B cell (primary cell): ENCODE results near the gene EXTL1. TPM values are rescaled to one million over a fixed set of nuclear protein-coding genes. Genes with fewer than 3 reads are reported as not detected.

Experiments used
- ATAC-seq: fragments of 200-7000 bp; cut with Tn5 transposase; one replicate; pipeline ENCODE4 v1.10.0; 2021; ENCODE audit warnings: low read depth, mild to moderate bottlenecking, moderate number of reproducible peaks, moderate library complexity
- CTCF ChIA-PET: fragments of 350-600 bp; sonication (Branson Sonifier 250); formaldehyde crosslinking; loops from one replicate; lab custom pipeline; 2021; ENCODE audit warnings: antibody characterized with exemption, inconsistent platforms; lab: Charles Lee
- POLR2A ChIA-PET: fragments of 350-600 bp; sonication (Branson Sonifier 250); formaldehyde crosslinking; loops from one replicate; lab custom pipeline; 2021; ENCODE audit warnings: antibody characterized with exemption; lab: Charles Lee
- DNase-seq: peaks from one replicate; pipeline ENCODE4 v3.0.0; 2013
- H2AFZ ChIP-seq: 2 replicates; pipeline ENCODE4 v1.6.1; 2012; ENCODE audit warnings: mild to moderate bottlenecking, low read depth, low read length; ENCODE audit not compliant: insufficient read depth, poor library complexity, severe bottlenecking
- H3K27ac ChIP-seq, 2 donors: 1 replicate in 1 of 2; 2 replicates in 1 of 2; pipeline ENCODE4 v1.5.1; 2012 to 2013; ENCODE audit warnings: low read length in 2 of 2, mild to moderate bottlenecking in 2 of 2, moderate library complexity in 1 of 2
- H3K27me3 ChIP-seq, 4 experiments: fragments of 200-600 bp in 1 of 4; sonication (generic) in 1 of 4; replicated peaks in 1 of 4; 1 replicate in 2 of 4; 2 replicates in 2 of 4; pipeline versions ENCODE4 v1.6.1 to v1.7.0; 2013 to 2016; ENCODE audit warnings: low read length in 3 of 4, mild to moderate bottlenecking in 2 of 4, mixed read lengths in 1 of 4, moderate library complexity in 1 of 4; ENCODE audit not compliant: insufficient read depth in 4 of 4, control insufficient read depth in 3 of 4; ENCODE audit errors: control extremely low read depth in 1 of 4
- H3K36me3 ChIP-seq, 2 experiments: replicated peaks in 1 of 2; 1 replicate in 1 of 2; 2 replicates in 1 of 2; pipeline versions ENCODE4 v1.6.1 to v1.7.1; 2013; ENCODE audit warnings: low read length in 1 of 2; ENCODE audit not compliant: insufficient read depth in 2 of 2, control insufficient read depth in 1 of 2; ENCODE audit errors: control extremely low read depth in 1 of 2, extremely low read depth in 1 of 2
- H3K4me1 ChIP-seq, 2 donors: fragments of 200-600 bp in 1 of 2; sonication (generic) in 1 of 2; 1 replicate in 1 of 2; 2 replicates in 1 of 2; pipeline versions ENCODE4 v1.5.1 to v1.6.1; 2013 to 2017; ENCODE audit warnings: low read length in 2 of 2; ENCODE audit not compliant: control insufficient read depth in 2 of 2, insufficient read depth in 2 of 2
- H3K4me2 ChIP-seq: replicated peaks from 2 replicates; pipeline ENCODE3; 2012; ENCODE audit warnings: mild to moderate bottlenecking, low read depth, low read length; ENCODE audit not compliant: poor library complexity, severe bottlenecking
- H3K4me3 ChIP-seq, 5 experiments: fragments of 200-600 bp in 1 of 5; sonication (generic) in 1 of 5; 1 replicate in 3 of 5; 2 replicates in 2 of 5; pipeline versions ENCODE4 v1.5.1 to v1.7.0; 2011 to 2016; ENCODE audit warnings: low read length in 4 of 5, mild to moderate bottlenecking in 4 of 5, low read depth in 2 of 5, control low read depth in 1 of 5, moderate library complexity in 1 of 5; ENCODE audit not compliant: insufficient read depth in 1 of 5; ENCODE audit errors: control extremely low read depth in 1 of 5, extremely low read depth in 1 of 5
- H3K79me2 ChIP-seq: fragments of 200-600 bp; sonication (generic); one replicate; pipeline ENCODE4 v1.6.0; 2016; ENCODE audit warnings: low read length; ENCODE audit not compliant: control insufficient read depth, insufficient read depth
- H3K9ac ChIP-seq: fragments of 200-600 bp; sonication (generic); 2 replicates; pipeline ENCODE4 v1.6.1; 2017; ENCODE audit warnings: mild to moderate bottlenecking, low read length, moderate library complexity
- H3K9me3 ChIP-seq, 3 donors: one replicate each; pipeline versions ENCODE4 v1.6.1 to v1.7.1; 2013; ENCODE audit warnings: low read length in 2 of 3; ENCODE audit not compliant: control insufficient read depth in 2 of 3, insufficient read depth in 1 of 3; ENCODE audit errors: control extremely low read depth in 1 of 3
- H4K20me1 ChIP-seq: 2 replicates; pipeline ENCODE4 v1.6.0; 2012; ENCODE audit warnings: mild to moderate bottlenecking, low read length; ENCODE audit not compliant: insufficient read depth, control insufficient read depth, poor library complexity, severe bottlenecking
- H3K27ac Mint-ChIP-seq: one replicate; pipeline ENCODE4 v1.8.0; 2021; ENCODE audit warnings: mixed read lengths
- H3K27me3 Mint-ChIP-seq: one replicate; pipeline ENCODE4 v1.8.0; 2021; ENCODE audit warnings: mixed read lengths
- H3K4me1 Mint-ChIP-seq: one replicate; pipeline ENCODE4 v1.8.0; 2021; ENCODE audit warnings: mixed read lengths
- H3K4me3 Mint-ChIP-seq: one replicate; pipeline ENCODE4 v1.8.0; 2021; ENCODE audit warnings: mixed read lengths
- H3K9me3 Mint-ChIP-seq: one replicate; pipeline ENCODE4 v1.8.0; 2022; ENCODE audit warnings: mixed read lengths; ENCODE audit not compliant: insufficient read depth
- CTCF ChIP-seq: fragments of 200-600 bp; IDR thresholded peaks from one replicate; pipeline ENCODE4 v1.8.0; 2022; ENCODE audit warnings: antibody characterized with exemption, mild to moderate bottlenecking
- EZH2 ChIP-seq: IDR thresholded peaks from 2 replicates; pipeline ENCODE4 v1.6.1; 2012; ENCODE audit warnings: borderline replicate concordance, low read depth, mild to moderate bottlenecking, moderate library complexity, low read length; ENCODE audit not compliant: insufficient read depth, poor library complexity, severe bottlenecking
- WGBS: methylation state at CpG from one replicate; pipeline ENCODE4 v1.1.5; 2013; ENCODE audit warnings: missing lambda C conversion rate; ENCODE audit not compliant: insufficient coverage; 5-methylcytosine and 5-hydroxymethylcytosine counted together
- intact Hi-C: fragments of 100-400 bp; cut with micrococcal nuclease; formaldehyde crosslinking; loops from one replicate; pipeline ENCODE4 v1.10.0; 2022
- polyA plus RNA-seq: library from polyadenylated mRNA; depleted of rRNA; stranded (reverse); fragments of >200 nt; gene quantifications from 2 replicates; pipeline ENCODE4 v1.2.3, GENCODE V29; 2012
- total RNA-seq, 2 donors: library from RNA; stranded (reverse); fragments of 120-200 nt in 1 of 2; gene quantifications; 1 replicate in 1 of 2; 2 replicates in 1 of 2; pipeline versions ENCODE4 v1.2.3 to v1.2.4, GENCODE V29; 2013 to 2022

The EXTL1 gene
- total and polyA plus RNA-seq, 2 donors (not counting 1 experiment from before 2014, with no cell fraction given), result 0.12 TPM; not detected in 1

- ATAC-seq (no peak), DNase-seq (no peak)
- ChIA-PET POLR2A (no interaction called here), CTCF (no interaction called here)
- no peak overlapping the region for H3K4me3 Mint-ChIP-seq
- no peak overlapping the region for H3K4me3 ChIP-seq
- no peaks in the 10 kb centered on the region for H3K27me3 ChIP-seq
- H3K79me2 ChIP-seq, result no peaks in the 10 kb centered on the region
- H3K27ac ChIP-seq, result no peak overlapping the region
- peak overlapping the region; percentile 28 for H3K27ac Mint-ChIP-seq
- peaks cover 19% of the 10 kb centered on the region for H3K4me1 Mint-ChIP-seq
- TF ChIP-seq EZH2, result no peak
- TF ChIP-seq CTCF, result no peak
- H3K9ac ChIP-seq, result no peak overlapping the region
- no peaks in the 10 kb centered on the region for H3K27me3 Mint-ChIP-seq
- H3K36me3 ChIP-seq, result peaks cover 2 to 44% of the 10 kb centered on the region in 2 experiments
- no peak overlapping the region for H3K4me2 ChIP-seq
- peaks cover 13 to 22% of the 10 kb centered on the region in 2 donors for H3K4me1 ChIP-seq
- no peak overlapping the region for H2AFZ ChIP-seq
- intact Hi-C loops, result no loop called here
- H4K20me1 ChIP-seq, result no peaks in the 10 kb centered on the region
- H3K9me3 Mint-ChIP-seq, result no peaks in the 10 kb centered on the region
- H3K9me3 ChIP-seq, result no peaks in the 10 kb centered on the region
- 98% methylated on average over 5 of the region's 6 CpGs for WGBS
Observed at GRCh38 chr1:25973610-25974321, 47.8 kb upstream of the EXTL1 start.

- no peaks in the 10 kb centered on the region for H3K4me1 ChIP-seq
- no peaks in the 10 kb centered on the region for H4K20me1 ChIP-seq
- H3K27ac Mint-ChIP-seq, result no peak overlapping the region
- no peaks in the 10 kb centered on the region for H3K4me1 Mint-ChIP-seq
- no peak for ATAC-seq
- H3K4me3 ChIP-seq, result no peak overlapping the region
- no peak overlapping the region for H3K27ac ChIP-seq
- no peak for DNase-seq
- no peak overlapping the region for H3K9ac ChIP-seq
- no peaks in the 10 kb centered on the region for H3K9me3 Mint-ChIP-seq
- H3K9me3 ChIP-seq, result no peaks in the 10 kb centered on the region
- H2AFZ ChIP-seq, result no peak overlapping the region
- no peak overlapping the region for H3K4me3 Mint-ChIP-seq
- TF ChIP-seq CTCF (no peak), EZH2 (no peak)
- H3K4me2 ChIP-seq, result no peak overlapping the region
- intact Hi-C loops, result no loop called here
- CTCF ChIA-PET, result no interaction called here
- no peaks in the 10 kb centered on the region for H3K79me2 ChIP-seq
- H3K27me3 Mint-ChIP-seq, result no peaks in the 10 kb centered on the region
- POLR2A ChIA-PET, result interaction anchor here (0.7 kb wide), 1 partner anchor 157 kb away, joined by 5 read pairs; no protein-coding TSS in a partner anchor
- no peaks in the 10 kb centered on the region for H3K27me3 ChIP-seq
- H3K36me3 ChIP-seq, result peaks cover 7 to 54% of the 10 kb centered on the region in 2 experiments
- 66% methylated on average over 2 of the region's 5 CpGs for WGBS
Observed at GRCh38 chr1:25977801-25978200, 43.8 kb upstream of the EXTL1 start.
